H1 (cell line): ENCODE results near the gene RPUSD4. TPM values are rescaled to one million over a fixed set of nuclear protein-coding genes. Genes with fewer than 3 reads are reported as not detected.

Source experiments
- CTCF ChIA-PET: fragments of 300-600 bp; sonication (Branson Sonifier 250); formaldehyde crosslinking; loops from one replicate; lab custom pipeline; 2021; ENCODE audit not compliant: partially characterized antibody; lab: Charles Lee
- POLR2A ChIA-PET: fragments of 300-600 bp; sonication (Branson Sonifier 250); formaldehyde crosslinking; loops from one replicate; lab custom pipeline; 2021; ENCODE audit warnings: inconsistent platforms; ENCODE audit not compliant: partially characterized antibody; lab: Charles Lee
- DNase-seq, 2 experiments: peaks; one replicate each; pipeline versions ENCODE4 v3.0.0 to v3.0.0-alpha.2; 2010 to 2022; ENCODE audit warnings: low spot score in 2 of 2, low read depth in 1 of 2, mixed read lengths in 1 of 2
- FAIRE-seq: peaks from 2 replicates; lab custom pipeline; 2011; peaks lifted over from hg19 to GRCh38; lab: Jason Lieb, UNC
- H2AFZ ChIP-seq: 2 replicates; pipeline ENCODE4 v1.8.1; 2012; ENCODE audit warnings: low read length, inconsistent platforms
- H2AK5ac ChIP-seq: 2 replicates; pipeline ENCODE4 v1.6.1; 2013; ENCODE audit warnings: low read depth, low read length
- H2BK120ac ChIP-seq: replicated peaks from 2 replicates; pipeline ENCODE3; 2013; ENCODE audit warnings: low read depth, low read length, inconsistent platforms
- H2BK12ac ChIP-seq: 2 replicates; pipeline ENCODE4 v1.6.1; 2013; ENCODE audit warnings: low read depth, low read length
- H2BK15ac ChIP-seq: 2 replicates; pipeline ENCODE4 v1.6.1; 2013; ENCODE audit warnings: low read length
- H2BK20ac ChIP-seq: 2 replicates; pipeline ENCODE4 v1.6.1; 2013; ENCODE audit warnings: low read length
- H2BK5ac ChIP-seq: 2 replicates; pipeline ENCODE4 v1.6.1; 2013; ENCODE audit warnings: low read depth, low read length
- H3K14ac ChIP-seq: 2 replicates; pipeline ENCODE4 v1.6.1; 2013; ENCODE audit warnings: inconsistent platforms; ENCODE audit not compliant: insufficient read length
- H3K18ac ChIP-seq: 2 replicates; pipeline ENCODE4 v1.6.1; 2013; ENCODE audit warnings: low read length; ENCODE audit errors: extremely low read depth
- H3K23ac ChIP-seq: 2 replicates; pipeline ENCODE4 v1.6.1; 2013; ENCODE audit warnings: inconsistent platforms; ENCODE audit not compliant: insufficient read length
- H3K23me2 ChIP-seq: 2 replicates; pipeline ENCODE4 v1.6.1; 2013; ENCODE audit warnings: low read depth, low read length
- H3K27ac ChIP-seq: 2 replicates; pipeline ENCODE4 v1.6.1; 2011; ENCODE audit warnings: low read depth, low read length, inconsistent platforms
- H3K27me3 ChIP-seq, 4 experiments: replicated peaks in 1 of 4; 1 replicate in 1 of 4; 2 replicates in 3 of 4; pipeline versions ENCODE4 v1.6.1 to v1.8.1; 2011 to 2013; ENCODE audit warnings: low read length in 3 of 4, mild to moderate bottlenecking in 3 of 4, inconsistent platforms in 2 of 4, mixed read lengths in 2 of 4, moderate library complexity in 1 of 4; ENCODE audit not compliant: control insufficient read depth in 3 of 4, insufficient read depth in 3 of 4; ENCODE audit errors: extremely low read depth in 1 of 4
- H3K36me3 ChIP-seq, 4 experiments: 2 replicates each; pipeline versions ENCODE4 v1.6.1 to v1.8.1; 2011 to 2013; ENCODE audit warnings: mild to moderate bottlenecking in 4 of 4, low read length in 3 of 4, moderate library complexity in 2 of 4, control low read depth in 1 of 4, inconsistent platforms in 1 of 4; ENCODE audit not compliant: insufficient read depth in 4 of 4, control insufficient read depth in 2 of 4
- H3K4ac ChIP-seq: replicated peaks from 2 replicates; pipeline ENCODE3; 2013; ENCODE audit warnings: low read length, low read depth, mixed read lengths, inconsistent platforms; ENCODE audit not compliant: insufficient read length
- H3K4me1 ChIP-seq, 4 experiments: replicated peaks in 1 of 4; 1 replicate in 1 of 4; 2 replicates in 3 of 4; pipeline versions ENCODE4 v1.6.1 to v1.8.1; 2011 to 2013; ENCODE audit warnings: low read length in 3 of 4, inconsistent platforms in 2 of 4, mixed read lengths in 1 of 4; ENCODE audit not compliant: insufficient read depth in 4 of 4, control insufficient read depth in 3 of 4
- H3K4me2 ChIP-seq, 2 experiments: 2 replicates each; pipeline versions ENCODE4 v1.6.1 to v1.8.1; 2011 to 2013; ENCODE audit warnings: low read depth in 2 of 2, low read length in 2 of 2, control low read depth in 1 of 2, inconsistent platforms in 1 of 2, mild to moderate bottlenecking in 1 of 2; ENCODE audit not compliant: insufficient read depth in 1 of 2
- H3K4me3 ChIP-seq, 4 experiments: fragments of 200-600, 300-600 bp in 1 of 4; sonication (generic), shearing (Covaris generic), sonication (Bioruptor Twin) in 1 of 4; 2 replicates each; pipeline versions ENCODE4 v1.5.1 to v1.8.1; 2011 to 2016; ENCODE audit warnings: low read length in 4 of 4, low read depth in 3 of 4, control low read depth in 2 of 4, inconsistent platforms in 2 of 4, mild to moderate bottlenecking in 2 of 4, mixed read lengths in 1 of 4, moderate library complexity in 1 of 4; ENCODE audit not compliant: insufficient read depth in 2 of 4; ENCODE audit errors: extremely low read depth in 1 of 4
- H3K56ac ChIP-seq: replicated peaks from 2 replicates; pipeline ENCODE3; 2013; ENCODE audit warnings: low read depth, mild to moderate bottlenecking, mixed read lengths, low read length, inconsistent platforms; ENCODE audit not compliant: insufficient read length
- H3K79me1 ChIP-seq: 2 replicates; pipeline ENCODE4 v1.6.1; 2013; ENCODE audit warnings: low read depth, low read length, control low read depth
- H3K79me2 ChIP-seq, 2 experiments: 2 replicates each; pipeline versions ENCODE4 v1.6.1 to v1.8.1; 2012 to 2013; ENCODE audit warnings: low read length in 2 of 2, mild to moderate bottlenecking in 2 of 2, inconsistent platforms in 1 of 2; ENCODE audit not compliant: insufficient read depth in 2 of 2, control insufficient read depth in 1 of 2
- H3K9ac ChIP-seq, 4 experiments: replicated peaks in 1 of 4; 1 replicate in 1 of 4; 2 replicates in 3 of 4; pipeline versions ENCODE4 v1.6.1 to v1.8.1; 2011 to 2013; ENCODE audit warnings: low read depth in 3 of 4, low read length in 3 of 4, control low read depth in 2 of 4, mild to moderate bottlenecking in 2 of 4, moderate library complexity in 2 of 4, inconsistent platforms in 1 of 4; ENCODE audit errors: extremely low read depth in 1 of 4
- H3K9me3 ChIP-seq, 2 experiments: 2 replicates each; pipeline versions ENCODE4 v1.6.1 to v1.8.1; 2012 to 2013; ENCODE audit warnings: mild to moderate bottlenecking in 2 of 2, moderate library complexity in 2 of 2, control low read depth in 1 of 2, inconsistent platforms in 1 of 2, low read depth in 1 of 2, low read length in 1 of 2, mixed read lengths in 1 of 2; ENCODE audit not compliant: insufficient read depth in 2 of 2
- H4K20me1 ChIP-seq, 2 experiments: replicated peaks in 1 of 2; 2 replicates each; pipeline versions ENCODE3 to v1.8.1; 2011 to 2013; ENCODE audit warnings: inconsistent platforms in 2 of 2, low read length in 2 of 2, mild to moderate bottlenecking in 1 of 2; ENCODE audit not compliant: insufficient read depth in 2 of 2, control insufficient read depth in 1 of 2
- H4K5ac ChIP-seq: 2 replicates; pipeline ENCODE4 v1.6.1; 2013; ENCODE audit warnings: low read length, low read depth, mixed read lengths, inconsistent platforms; ENCODE audit not compliant: insufficient read length
- H4K8ac ChIP-seq: 2 replicates; pipeline ENCODE4 v1.8.0; 2013; ENCODE audit warnings: mild to moderate bottlenecking, moderate library complexity, low read length, inconsistent platforms; ENCODE audit not compliant: insufficient read depth; ENCODE audit errors: extremely low read depth
- H4K91ac ChIP-seq: replicated peaks from 2 replicates; pipeline ENCODE3; 2013; ENCODE audit warnings: low read length, mixed read lengths, inconsistent platforms; ENCODE audit not compliant: insufficient read length
- CEBPB ChIP-seq: IDR thresholded peaks from 2 replicates; pipeline ENCODE4 v1.6.1; 2012; ENCODE audit warnings: low read depth, low read length
- EGR1 ChIP-seq: IDR thresholded peaks from 2 replicates; pipeline ENCODE4 v1.6.1; 2011; ENCODE audit warnings: low read depth, low read length, borderline replicate concordance
- HDAC2 ChIP-seq, 2 experiments: fragments of 300-600 bp in 1 of 2; sonication (generic) in 1 of 2; IDR thresholded peaks; 2 replicates each; pipeline ENCODE4 v1.6.1; 2011 to 2012; ENCODE audit warnings: low read depth in 2 of 2, low read length in 2 of 2, mild to moderate bottlenecking in 2 of 2, moderate library complexity in 2 of 2, borderline replicate concordance in 1 of 2, inconsistent platforms in 1 of 2
- MAFK ChIP-seq: IDR thresholded peaks from 2 replicates; pipeline ENCODE4 v1.6.1; 2012; ENCODE audit warnings: low read depth, mild to moderate bottlenecking, improper control_type of control experiment, low read length
- RAD21 ChIP-seq, 2 experiments: IDR thresholded peaks in 1 of 2; conservative IDR thresholded peaks in 1 of 2; 2 replicates each; pipeline ENCODE4 v1.6.1; 2011; ENCODE audit warnings: low read depth in 2 of 2, low read length in 2 of 2, improper control_type of control experiment in 1 of 2, inconsistent platforms in 1 of 2, mild to moderate bottlenecking in 1 of 2, moderate library complexity in 1 of 2
- RBBP5 ChIP-seq: IDR thresholded peaks from 2 replicates; pipeline ENCODE4 v1.7.1; 2012; ENCODE audit warnings: low read depth, mild to moderate bottlenecking, inconsistent platforms, low read length, moderate library complexity, borderline replicate concordance
- RNF2 ChIP-seq: fragments of 200-900, 300-1000 bp; sonication (generic); IDR thresholded peaks from 2 replicates; pipeline ENCODE4 v1.7.1; 2016; ENCODE audit warnings: borderline replicate concordance, low read depth, mild to moderate bottlenecking, antibody characterized with exemption, low read length; ENCODE audit not compliant: poor library complexity, severe bottlenecking; ENCODE audit errors: missing control alignments
- RXRA ChIP-seq: IDR thresholded peaks from 2 replicates; pipeline ENCODE4 v1.6.1; 2011; ENCODE audit warnings: low read depth, mild to moderate bottlenecking, low read length, moderate library complexity; ENCODE audit not compliant: insufficient read depth
- TAF7 ChIP-seq: optimal IDR thresholded peaks from 2 replicates; pipeline ENCODE3; 2011; ENCODE audit warnings: low read depth, mild to moderate bottlenecking, inconsistent platforms, low read length, moderate library complexity, borderline replicate concordance
- WGBS, 2 experiments: shearing (Covaris generic) in 1 of 2; methylation state at CpG; one replicate each; pipeline versions ENCODE4 v1.1.6 to v1.1.7; 2013 to 2015; ENCODE audit warnings: low lambda C conversion rate in 2 of 2, mixed read lengths in 2 of 2, inconsistent platforms in 1 of 2, low coverage in 1 of 2, missing lambda C conversion rate in 1 of 2; ENCODE audit not compliant: insufficient replicate concordance in 2 of 2, insufficient coverage in 1 of 2, insufficient read length in 1 of 2; ENCODE audit errors: extremely low coverage in 1 of 2, missing lambda C conversion rate in 1 of 2; 5-methylcytosine and 5-hydroxymethylcytosine counted together
- polyA plus RNA-seq, 7 experiments: library from polyadenylated mRNA; depleted of rRNA in 3 of 7; stranded (reverse) in 5 of 7; unstranded in 2 of 7; fragments of >200 nt in 5 of 7; fragments of 200-250 nt in 2 of 7; gene quantifications; 1 replicate in 5 of 7; 2 replicates in 1 of 7; 4 replicates in 1 of 7; pipeline versions ENCODE4 v1.2.1 to v1.2.3, GENCODE V29; 2011 to 2013; ENCODE audit warnings: missing spikeins in 2 of 7, mixed read lengths in 2 of 7
- total RNA-seq: library from RNA; stranded (reverse); fragmentation: NEBNext Ultra II Directional; extraction: Animal tissue kit (Norgen Biotek cat#: 25700); gene quantifications from 2 replicates; pipeline ENCODE4 v1.2.1, GENCODE V29; 2021
- TF ChIP-seq, protein P1 (sequence below): IDR thresholded peaks from 2 replicates; pipeline ENCODE4 v1.6.1; 2011; ENCODE audit warnings: low read depth, mild to moderate bottlenecking, low read length; ENCODE audit not compliant: insufficient read depth

The RPUSD4 gene
- total and polyA plus RNA-seq, 2 of the 8 experiments (the other 6 are each of a cell fraction or from before 2014, with no cell fraction given): 36.1 to 50.7 TPM

DNA sequence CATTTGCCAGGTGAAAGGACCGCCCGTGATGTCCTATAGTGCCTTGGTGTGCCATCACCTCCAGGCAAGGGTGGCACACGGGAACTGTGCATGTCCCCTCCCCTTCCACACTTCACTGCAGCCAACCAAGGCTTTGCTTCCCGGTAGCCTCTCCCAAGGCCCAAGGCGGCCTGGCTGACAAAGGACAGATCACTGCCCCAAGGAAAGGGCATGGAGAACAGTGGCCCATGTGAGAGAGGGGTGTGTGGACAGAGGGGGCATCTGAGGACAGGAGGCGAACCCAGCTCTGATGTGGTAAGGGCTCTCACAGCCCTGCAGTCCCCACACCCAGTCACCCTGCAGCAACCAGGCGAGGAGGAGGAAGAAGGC, 50.4 kb downstream of the RPUSD4 start:
- peak overlapping the region; percentile 36; the same call in 1 of the 2 replicates for H3K18ac ChIP-seq
- no peaks in the 10 kb centered on the region for H4K20me1 ChIP-seq
- H4K5ac ChIP-seq: peak overlapping the region; percentile 20
- ChIA-PET CTCF (interaction anchor here (0.8 to 2.2 kb wide), 7 partner anchors 13 to 79 kb away, joined by 3 to 6 read pairs (median 3); no protein-coding TSS in a partner anchor), POLR2A (interaction anchor here (0.7 to 1.6 kb wide), 4 partner anchors 11 to 258 kb away, joined by 3 to 5 read pairs (median 4); partner anchors contain the start of gene PUS3)
- H3K4me2 ChIP-seq: peak overlapping the region in 1 of 2 experiments; percentile 31; a peak in 1 of 4 replicates
- no peaks in the 10 kb centered on the region for H3K79me1 ChIP-seq
- H2AFZ ChIP-seq: no peak overlapping the region
- peak overlapping the region; percentile 75; the same call in 1 of the 2 replicates for H2BK15ac ChIP-seq
- no peak overlapping the region for H3K9ac ChIP-seq
- H3K27ac ChIP-seq: no peak overlapping the region
- H3K4ac ChIP-seq: peak overlapping the region; percentile 44
- no peak overlapping the region for H3K14ac ChIP-seq
- H2AK5ac ChIP-seq: peak overlapping the region; percentile 39; the same call in 1 of the 2 replicates
- no peaks in the 10 kb centered on the region for H3K36me3 ChIP-seq
- no peak overlapping the region for H3K23ac ChIP-seq
- H3K27me3 ChIP-seq: no peaks in the 10 kb centered on the region; a peak in 1 of 7 replicates
- H3K9me3 ChIP-seq: no peaks in the 10 kb centered on the region
- peak overlapping the region; percentile 96 for H4K91ac ChIP-seq
- H3K23me2 ChIP-seq: no peaks in the 10 kb centered on the region; the same call in 1 of the 2 replicates
- peak overlapping the region; percentile 71; the same call in 1 of the 2 replicates for H2BK12ac ChIP-seq
- H3K56ac ChIP-seq: no peak overlapping the region
- peak overlapping the region; percentile 82; the same call in 1 of the 2 replicates for H2BK20ac ChIP-seq
- peaks cover 15 to 33% (median 25%) of the 10 kb centered on the region in 4 experiments for H3K4me1 ChIP-seq
- WGBS, 2 experiments: 84% methylated on average over 7 of the region's 7 CpGs; no CpG with 5 or more reads in 1 of the 2 experiments
- DNase-seq (no peak), FAIRE-seq (no peak)
- H3K4me3 ChIP-seq: no peak overlapping the region
- no peaks in the 10 kb centered on the region for H3K79me2 ChIP-seq
- no peak overlapping the region; the same call in 1 of the 2 replicates for H4K8ac ChIP-seq
- peak overlapping the region; percentile 73 for H2BK5ac ChIP-seq
- peak overlapping the region; percentile 79 for H2BK120ac ChIP-seq
- TF ChIP-seq RAD21 (IDR thresholded peaks at IDR 0.05 in 1 of 2, conservative IDR thresholded peaks at IDR 0.05 in 1 of 2; ENCODE audit: low read depth in 2 of 2, low read length in 2 of 2) (no peak), HDAC2 (IDR thresholded peaks at IDR 0.05; ENCODE audit: borderline replicate concordance in 1 of 2, low read depth in 2 of 2, low read length in 2 of 2) (no peak), CEBPB (no peak), TAF7 (no peak), EGR1 (no peak), RBBP5 (no peak), RNF2 (no peak), MAFK (no peak), RXRA (no peak)
- TF ChIP-seq, protein P1, sequence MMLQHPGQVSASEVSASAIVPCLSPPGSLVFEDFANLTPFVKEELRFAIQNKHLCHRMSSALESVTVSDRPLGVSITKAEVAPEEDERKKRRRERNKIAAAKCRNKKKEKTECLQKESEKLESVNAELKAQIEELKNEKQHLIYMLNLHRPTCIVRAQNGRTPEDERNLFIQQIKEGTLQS: no peak
